Measurements from ENCODE around the gene F11. TPM values are rescaled to one million over a fixed set of nuclear protein-coding genes. Genes with fewer than 3 reads are reported as not detected.
A peak's percentile ranks its signal among the peaks of the same experiment; 100 is the strongest.

Gene F11
- total RNA-seq, 4 donors from 2014 or later = 0.48 to 0.67 TPM; not detected in 2

GRCh38 chr4:186297013-186297645 lies 31.1 kb downstream of the F11 start:
- DNase-seq = no peak
- H3K9me3 ChIP-seq = no peaks in the 10 kb centered on the region
- intact Hi-C loops (cut with DNase I; ENCODE audit: low total_unique reads) = no loop called here
- no peak overlapping the region for H3K4me3 ChIP-seq
- H3K27ac ChIP-seq = no peak overlapping the region
- H3K27me3 ChIP-seq = peaks cover 0 to 12% of the 10 kb centered on the region in 2 donors
- H3K36me3 ChIP-seq = no peaks in the 10 kb centered on the region
- no peaks in the 10 kb centered on the region for H3K4me1 ChIP-seq
- TF ChIP-seq CTCF (IDR thresholded peaks at IDR 0.05) (peak; percentile 36 to 54 (median 46)), POLR2A (IDR thresholded peaks at IDR 0.05) (no peak)

- Histone ChIP-seq H3K27me3 (peaks cover 0 to 12% of the 10 kb centered on the region in 2 donors), H3K4me3 (no peak overlapping the region), H3K4me1 (no peaks in the 10 kb centered on the region), H3K9me3 (no peaks in the 10 kb centered on the region), H3K36me3 (no peaks in the 10 kb centered on the region), H3K27ac (no peak overlapping the region)
- no peak for DNase-seq
- intact Hi-C loops (cut with DNase I; ENCODE audit: low total_unique reads) = no loop called here
- TF ChIP-seq CTCF (IDR thresholded peaks at IDR 0.05) (no peak), POLR2A (IDR thresholded peaks at IDR 0.05) (no peak)
Measured at GRCh38 chr4:186298031-186298647, 32.1 kb downstream of the F11 start.

- intact Hi-C loops (cut with DNase I; ENCODE audit: low total_unique reads) = no loop called here
- Histone ChIP-seq H3K4me3 (no peak overlapping the region), H3K27me3 (peaks cover 0 to 12% of the 10 kb centered on the region in 2 donors), H3K4me1 (no peaks in the 10 kb centered on the region), H3K27ac (no peak overlapping the region), H3K9me3 (no peaks in the 10 kb centered on the region), H3K36me3 (no peaks in the 10 kb centered on the region)
- DNase-seq = no peak
- no peak for TF ChIP-seq POLR2A (IDR thresholded peaks at IDR 0.05)
- no peak for TF ChIP-seq CTCF (IDR thresholded peaks at IDR 0.05)
Measured at GRCh38 chr4:186299291-186299690, 33.3 kb downstream of the F11 start.

GRCh38 chr4:186300659-186301390 lies 34.8 kb downstream of the F11 start:
- Histone ChIP-seq H3K36me3 (no peaks in the 10 kb centered on the region), H3K4me3 (no peak overlapping the region), H3K27ac (no peak overlapping the region), H3K4me1 (no peaks in the 10 kb centered on the region), H3K9me3 (no peaks in the 10 kb centered on the region), H3K27me3 (peaks cover 0 to 12% of the 10 kb centered on the region in 2 donors)
- TF ChIP-seq POLR2A (IDR thresholded peaks at IDR 0.05) (no peak), CTCF (IDR thresholded peaks at IDR 0.05) (no peak)
- DNase-seq = no peak
- intact Hi-C loops (cut with DNase I; ENCODE audit: low total_unique reads) = no loop called here

GRCh38 chr4:186304216-186304615 lies 38.2 kb downstream of the F11 start:
- intact Hi-C loops (cut with DNase I; ENCODE audit: low total_unique reads) = no loop called here
- no peaks in the 10 kb centered on the region for H3K4me1 ChIP-seq
- H3K4me3 ChIP-seq = no peak overlapping the region
- DNase-seq = no peak
- no peaks in the 10 kb centered on the region for H3K36me3 ChIP-seq
- TF ChIP-seq POLR2A (IDR thresholded peaks at IDR 0.05) (no peak), CTCF (IDR thresholded peaks at IDR 0.05) (no peak)
- H3K9me3 ChIP-seq = no peaks in the 10 kb centered on the region
- H3K27ac ChIP-seq = no peak overlapping the region
- H3K27me3 ChIP-seq = no peaks in the 10 kb centered on the region
